SU-DHL-6 (cell line): ENCODE measurements around the gene ARHGEF1.

Experiments used
- H2AFZ ChIP-seq: fragments of 200-600 bp; sonication (generic); 2 replicates; pipeline ENCODE4 v1.6.1; 2014; ENCODE audit warnings: low read depth, mild to moderate bottlenecking, moderate library complexity, mixed read lengths, antibody characterized with exemption, low read length; ENCODE audit not compliant: severe bottlenecking
- H3F3A ChIP-seq: fragments of 200-600 bp; shearing (Covaris generic); 2 replicates; pipeline ENCODE4 v1.6.0; 2016; ENCODE audit warnings: antibody characterized with exemption, mild to moderate bottlenecking; ENCODE audit not compliant: insufficient read depth
- H3K27ac ChIP-seq: fragments of 200-600 bp; sonication (generic); 2 replicates; pipeline ENCODE4 v1.5.1; 2016; ENCODE audit warnings: low read depth, mild to moderate bottlenecking, low read length, moderate library complexity, mixed read lengths
- H3K27me3 ChIP-seq: fragments of 200-600 bp; sonication (generic), shearing (Covaris generic); 2 replicates; pipeline ENCODE4 v1.6.0; 2014; ENCODE audit warnings: mild to moderate bottlenecking, low read length
- H3K36me3 ChIP-seq: fragments of 200-600 bp; sonication (generic); 2 replicates; pipeline ENCODE4 v1.6.1; 2014; ENCODE audit warnings: mild to moderate bottlenecking, low read length, mixed read lengths
- H3K4me2 ChIP-seq: fragments of 300-600, 200-600 bp; shearing (Covaris generic), sonication (generic); 2 replicates; pipeline ENCODE4 v1.6.0; 2014; ENCODE audit warnings: low read length, low read depth, mild to moderate bottlenecking; ENCODE audit not compliant: poor library complexity, severe bottlenecking
- H3K4me3 ChIP-seq: fragments of 200-600 bp; sonication (generic); 2 replicates; pipeline ENCODE4 v1.5.1; 2014; ENCODE audit warnings: antibody characterized with exemption, low read length, mild to moderate bottlenecking, mixed read lengths; ENCODE audit not compliant: insufficient read depth, poor library complexity, severe bottlenecking
- H3K79me2 ChIP-seq: fragments of 200-600 bp; sonication (generic); 2 replicates; pipeline ENCODE4 v1.6.1; 2014; ENCODE audit warnings: mild to moderate bottlenecking, low read length, moderate library complexity; ENCODE audit not compliant: insufficient read depth
- H3K9ac ChIP-seq: fragments of 200-600 bp; sonication (generic); 2 replicates; pipeline ENCODE4 v1.7.0; 2014; ENCODE audit warnings: mild to moderate bottlenecking, low read length
- H3K9me2 ChIP-seq: fragments of 200-600 bp; sonication (generic); replicated peaks from 2 replicates; pipeline ENCODE4 v1.6.1; 2014; ENCODE audit warnings: low read length; ENCODE audit not compliant: insufficient read depth
- H3K9me3 ChIP-seq: fragments of 200-600 bp; sonication (generic); 2 replicates; pipeline ENCODE4 v1.6.1; 2014; ENCODE audit warnings: low read length, mixed read lengths; ENCODE audit not compliant: insufficient read depth
- H4K20me1 ChIP-seq: fragments of 200-600 bp; sonication (generic); 2 replicates; pipeline ENCODE4 v1.6.1; 2014; ENCODE audit warnings: low read depth, mild to moderate bottlenecking, antibody characterized with exemption, low read length, moderate library complexity, mixed read lengths
- EZH2phosphoT487 ChIP-seq: fragments of 200-600 bp; sonication (generic), shearing (Covaris generic); conservative IDR thresholded peaks from 2 replicates; pipeline ENCODE4 v1.6.1; 2018; ENCODE audit warnings: mild to moderate bottlenecking, antibody characterized with exemption, low read length, moderate library complexity, mixed read lengths
- TF ChIP-seq, protein P1 (sequence below): fragments of 200-600 bp; sonication (generic); IDR thresholded peaks from one replicate; pipeline ENCODE4 v1.5.1; 2017; ENCODE audit warnings: antibody characterized with exemption, mild to moderate bottlenecking, low read length, moderate library complexity; ENCODE audit not compliant: insufficient read depth, poor library complexity, severe bottlenecking

The ARHGEF1 gene

DNA sequence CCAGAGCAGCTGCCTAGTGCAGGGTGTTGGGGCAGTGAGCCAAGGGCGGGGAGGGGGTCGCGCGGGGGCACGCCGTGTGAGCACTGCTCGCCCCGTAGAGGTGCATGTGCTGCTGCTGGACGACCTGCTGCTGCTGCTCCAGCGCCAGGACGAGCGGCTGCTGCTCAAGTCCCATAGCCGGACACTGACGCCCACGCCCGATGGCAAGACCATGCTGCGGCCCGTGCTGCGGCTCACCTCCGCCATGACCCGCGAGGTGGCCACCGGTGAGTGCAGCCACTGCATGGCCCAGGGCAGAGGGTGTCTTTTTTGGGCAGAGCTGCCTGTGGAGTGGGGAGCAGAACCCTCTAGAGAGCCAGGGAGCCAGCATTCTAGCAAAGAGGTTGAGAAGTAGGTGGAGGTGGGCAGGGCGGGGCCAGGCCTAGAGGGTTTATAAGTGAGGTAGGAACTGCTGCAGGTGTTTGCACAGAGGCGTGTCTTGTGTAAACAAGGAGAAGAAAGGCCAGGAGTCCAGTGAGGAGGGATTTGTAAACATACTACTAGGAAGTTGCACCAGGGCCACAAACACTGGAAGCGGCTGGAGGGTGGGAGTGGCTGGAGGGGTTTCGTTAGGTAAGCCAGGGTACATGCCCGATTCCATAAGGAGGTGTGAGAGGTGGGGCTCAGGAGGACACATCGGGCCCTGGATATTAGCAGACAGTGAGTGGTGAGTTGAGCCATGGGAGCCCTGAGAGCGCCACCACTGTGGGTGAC is 21.3 kb downstream of the ARHGEF1 start:
- Histone ChIP-seq H3K4me3 (no peak overlapping the region), H3K9me2 (no peaks in the 10 kb centered on the region), H4K20me1 (no peaks in the 10 kb centered on the region), H3K36me3 (0 out of 2 replicates have a peak, but pooled peaks cover 4% of the 10 kb centered on the region), H3K9ac (no peak overlapping the region), H3K27me3 (no peaks in the 10 kb centered on the region), H3K9me3 (no peaks in the 10 kb centered on the region), H2AFZ (no peak overlapping the region), H3K27ac (no peak overlapping the region), H3F3A (peaks cover 48% of the 10 kb centered on the region), H3K4me2 (no peak overlapping the region), H3K79me2 (no peaks in the 10 kb centered on the region)
- TF ChIP-seq EZH2phosphoT487 = no peak
- TF ChIP-seq, protein P1, sequence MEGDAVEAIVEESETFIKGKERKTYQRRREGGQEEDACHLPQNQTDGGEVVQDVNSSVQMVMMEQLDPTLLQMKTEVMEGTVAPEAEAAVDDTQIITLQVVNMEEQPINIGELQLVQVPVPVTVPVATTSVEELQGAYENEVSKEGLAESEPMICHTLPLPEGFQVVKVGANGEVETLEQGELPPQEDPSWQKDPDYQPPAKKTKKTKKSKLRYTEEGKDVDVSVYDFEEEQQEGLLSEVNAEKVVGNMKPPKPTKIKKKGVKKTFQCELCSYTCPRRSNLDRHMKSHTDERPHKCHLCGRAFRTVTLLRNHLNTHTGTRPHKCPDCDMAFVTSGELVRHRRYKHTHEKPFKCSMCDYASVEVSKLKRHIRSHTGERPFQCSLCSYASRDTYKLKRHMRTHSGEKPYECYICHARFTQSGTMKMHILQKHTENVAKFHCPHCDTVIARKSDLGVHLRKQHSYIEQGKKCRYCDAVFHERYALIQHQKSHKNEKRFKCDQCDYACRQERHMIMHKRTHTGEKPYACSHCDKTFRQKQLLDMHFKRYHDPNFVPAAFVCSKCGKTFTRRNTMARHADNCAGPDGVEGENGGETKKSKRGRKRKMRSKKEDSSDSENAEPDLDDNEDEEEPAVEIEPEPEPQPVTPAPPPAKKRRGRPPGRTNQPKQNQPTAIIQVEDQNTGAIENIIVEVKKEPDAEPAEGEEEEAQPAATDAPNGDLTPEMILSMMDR = no peak

DNA sequence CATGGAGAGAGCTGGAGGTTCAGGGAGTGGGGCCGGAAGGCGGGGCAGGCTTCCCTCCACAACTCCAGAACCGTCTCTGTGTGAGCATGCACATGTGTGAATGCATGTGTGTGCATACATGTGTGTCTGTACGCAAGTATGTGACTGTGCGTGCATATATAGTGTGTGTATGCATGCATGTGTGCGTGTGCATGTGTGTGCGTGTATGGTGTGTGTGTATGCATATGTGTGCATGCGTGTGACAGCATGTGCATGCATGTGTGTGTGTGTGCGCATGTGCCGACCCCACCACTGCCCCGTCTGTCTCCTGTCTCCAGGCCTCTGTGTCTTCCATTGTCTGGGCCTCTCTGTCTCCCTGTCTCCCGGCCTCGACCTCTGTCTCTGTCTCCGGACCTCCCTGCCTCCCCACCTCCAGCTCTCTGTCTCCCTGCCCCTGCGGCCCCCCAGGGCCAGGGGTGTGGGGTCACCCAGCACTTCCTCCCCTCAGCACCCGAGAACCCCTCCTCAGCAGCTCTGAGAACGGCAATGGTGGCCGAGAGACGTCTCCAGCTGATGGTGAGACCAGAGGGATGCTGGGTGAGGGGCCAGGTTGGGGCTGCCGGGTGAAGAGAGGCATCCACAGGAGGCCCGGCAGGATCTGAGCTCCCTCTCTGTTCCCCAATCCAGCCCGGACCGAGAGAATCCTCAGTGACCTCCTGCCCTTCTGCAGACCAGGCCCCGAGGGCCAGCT is 22.5 kb downstream of the ARHGEF1 start:
- Histone ChIP-seq H2AFZ (no peak overlapping the region), H3F3A (peaks cover 59% of the 10 kb centered on the region), H3K27ac (peak overlapping the region; percentile 71; the same call in 1 of the 2 replicates), H3K4me2 (no peak overlapping the region), H3K9me3 (no peaks in the 10 kb centered on the region), H4K20me1 (no peaks in the 10 kb centered on the region), H3K4me3 (no peak overlapping the region), H3K27me3 (no peaks in the 10 kb centered on the region), H3K36me3 (0 out of 2 replicates have a peak, but pooled peaks cover under 1% of the 10 kb centered on the region), H3K9ac (no peak overlapping the region), H3K9me2 (no peaks in the 10 kb centered on the region), H3K79me2 (no peaks in the 10 kb centered on the region)
- TF ChIP-seq, protein P1 = no peak
- TF ChIP-seq EZH2phosphoT487 = no peak

DNA sequence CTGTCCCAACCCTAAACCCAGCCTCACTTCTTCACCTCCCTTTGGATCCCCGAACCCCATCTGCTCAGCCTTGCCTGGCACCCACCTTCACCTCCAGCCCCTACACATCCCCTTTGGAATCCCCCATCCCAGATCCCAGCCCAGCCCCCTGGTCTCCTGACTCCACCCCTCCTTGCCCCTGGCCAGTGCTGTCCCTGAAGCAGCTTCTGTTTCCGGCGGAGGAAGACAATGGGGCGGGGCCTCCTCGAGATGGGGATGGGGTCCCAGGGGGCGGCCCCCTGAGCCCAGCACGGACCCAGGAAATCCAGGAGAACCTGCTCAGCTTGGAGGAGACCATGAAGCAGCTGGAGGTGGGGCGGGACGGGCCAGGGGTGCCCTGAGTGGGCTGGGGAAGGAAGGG is 23.3 kb downstream of the ARHGEF1 start:
- Histone ChIP-seq H3K9me3 (no peaks in the 10 kb centered on the region), H3K36me3 (no peaks in the 10 kb centered on the region), H3F3A (peaks cover 67% of the 10 kb centered on the region), H2AFZ (no peak overlapping the region), H3K27ac (peak overlapping the region; percentile 71), H4K20me1 (no peaks in the 10 kb centered on the region), H3K27me3 (no peaks in the 10 kb centered on the region), H3K4me3 (no peak overlapping the region), H3K79me2 (peaks cover 2% of the 10 kb centered on the region; the same call in 1 of the 2 replicates), H3K9me2 (no peaks in the 10 kb centered on the region), H3K9ac (no peak overlapping the region), H3K4me2 (no peak overlapping the region)
- TF ChIP-seq EZH2phosphoT487 = no peak
